HG02642 (cell line): ENCODE results near the gene PDHA1.
A peak's percentile ranks its signal among the peaks of the same experiment; 100 is the strongest.

Experiments used
- ATAC-seq: cut with Tn5 transposase; IDR thresholded peaks from one replicate; pipeline ENCODE4 v1.9.1; 2021; ENCODE audit warnings: mild to moderate bottlenecking; ENCODE audit not compliant: unreplicated experiment, poor library complexity

Gene PDHA1

GRCh38 chrX:19343535-19344408 is at the start of gene PDHA1:
Gene PDHA1, plus strand, starts transcription at chrX:19343927. Its CDS starts 111 bp downstream, at chrX:19344038.
- ATAC-seq, result peak; percentile 99

GRCh38 chrX:19303256-19303880 is 40.4 kb upstream of the PDHA1 start:
- no peak for ATAC-seq

GRCh38 chrX:19326567-19326966 is 17.2 kb upstream of the PDHA1 start:
- ATAC-seq, result no peak

GRCh38 chrX:19331831-19332230 is 11.9 kb upstream of the PDHA1 start:
- ATAC-seq, result no peak

GRCh38 chrX:19332983-19333382 is 10.7 kb upstream of the PDHA1 start:
- no peak for ATAC-seq

- ATAC-seq, result no peak
Observed at GRCh38 chrX:19334945-19335626, 8.6 kb upstream of the PDHA1 start.

GRCh38 chrX:19342331-19342906 is 1.3 kb upstream of the PDHA1 start:
- ATAC-seq, result no peak

GRCh38 chrX:19343085-19343534 is 617 bp upstream of the PDHA1 start:
- no peak for ATAC-seq

GRCh38 chrX:19344661-19345060 is 934 bp downstream of the PDHA1 start:
- no peak for ATAC-seq

GRCh38 chrX:19347916-19348315 is 4.2 kb downstream of the PDHA1 start:
- ATAC-seq, result no peak

GRCh38 chrX:19349264-19349663 is 5.5 kb downstream of the PDHA1 start:
- ATAC-seq, result no peak

GRCh38 chrX:19350941-19351384 is 7.2 kb downstream of the PDHA1 start:
- ATAC-seq, result peak; percentile 93

- no peak for ATAC-seq
Observed at GRCh38 chrX:19354625-19355024, 10.9 kb downstream of the PDHA1 start.

- no peak for ATAC-seq
Observed at GRCh38 chrX:19358521-19358920, 14.8 kb downstream of the PDHA1 start.

- ATAC-seq, result no peak
Observed at GRCh38 chrX:19360903-19361302, 17.2 kb downstream of the PDHA1 start.

- no peak for ATAC-seq
Observed at GRCh38 chrX:19361701-19362100, 18.0 kb downstream of the PDHA1 start.

- ATAC-seq, result no peak
Observed at GRCh38 chrX:19368576-19368975, 24.8 kb downstream of the PDHA1 start.

- ATAC-seq, result no peak
Observed at GRCh38 chrX:19370061-19370460, 26.3 kb downstream of the PDHA1 start.

GRCh38 chrX:19372170-19372546 is 28.4 kb downstream of the PDHA1 start:
- ATAC-seq, result peak; percentile 66

- ATAC-seq, result peak; percentile 30
Observed at GRCh38 chrX:19372547-19373331, 29.0 kb downstream of the PDHA1 start.
